HG03565 (cell line): ENCODE data around the gene ZMAT5.
A peak's percentile ranks its signal among the peaks of the same experiment; 100 is the strongest.

ENCODE experiments used
- ATAC-seq: cut with Tn5 transposase; IDR thresholded peaks from one replicate; pipeline ENCODE4 v1.9.1; 2021; ENCODE audit warnings: mild to moderate bottlenecking, moderate library complexity; ENCODE audit not compliant: unreplicated experiment

ZMAT5 gene

DNA sequence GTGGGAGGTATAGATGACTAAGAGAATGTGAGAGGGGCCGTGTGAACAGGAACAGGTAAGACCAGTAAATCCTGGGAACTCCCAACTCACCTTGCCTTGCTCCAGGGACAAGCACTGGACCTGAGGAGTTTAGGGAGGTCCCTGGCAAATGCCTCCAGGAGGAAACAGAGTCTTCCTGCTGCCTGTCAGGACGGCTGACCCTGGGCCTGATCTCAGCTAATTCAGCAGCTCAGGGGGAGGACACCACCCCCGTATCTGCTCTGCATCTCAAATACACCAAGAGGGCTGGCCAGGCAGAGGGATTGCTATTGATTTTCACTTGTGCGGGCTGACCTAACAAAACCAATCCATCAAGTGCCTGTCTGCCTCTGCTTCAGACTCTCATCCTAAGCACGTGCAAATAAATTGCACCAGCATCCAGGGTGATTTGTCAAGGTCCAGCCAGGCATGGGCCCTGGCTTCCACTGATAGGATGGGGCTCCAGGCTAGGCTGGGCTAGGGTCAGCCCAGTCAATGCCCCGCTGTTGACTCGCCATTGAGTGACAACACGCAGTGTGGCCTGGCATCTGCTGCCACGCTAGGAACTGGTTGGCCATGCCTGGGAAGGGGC, 20.7 kb upstream of the ZMAT5 start:
- ATAC-seq: no peak

GRCh38 chr22:29786031-29786430, 19.2 kb upstream of the ZMAT5 start:
- no peak for ATAC-seq

DNA sequence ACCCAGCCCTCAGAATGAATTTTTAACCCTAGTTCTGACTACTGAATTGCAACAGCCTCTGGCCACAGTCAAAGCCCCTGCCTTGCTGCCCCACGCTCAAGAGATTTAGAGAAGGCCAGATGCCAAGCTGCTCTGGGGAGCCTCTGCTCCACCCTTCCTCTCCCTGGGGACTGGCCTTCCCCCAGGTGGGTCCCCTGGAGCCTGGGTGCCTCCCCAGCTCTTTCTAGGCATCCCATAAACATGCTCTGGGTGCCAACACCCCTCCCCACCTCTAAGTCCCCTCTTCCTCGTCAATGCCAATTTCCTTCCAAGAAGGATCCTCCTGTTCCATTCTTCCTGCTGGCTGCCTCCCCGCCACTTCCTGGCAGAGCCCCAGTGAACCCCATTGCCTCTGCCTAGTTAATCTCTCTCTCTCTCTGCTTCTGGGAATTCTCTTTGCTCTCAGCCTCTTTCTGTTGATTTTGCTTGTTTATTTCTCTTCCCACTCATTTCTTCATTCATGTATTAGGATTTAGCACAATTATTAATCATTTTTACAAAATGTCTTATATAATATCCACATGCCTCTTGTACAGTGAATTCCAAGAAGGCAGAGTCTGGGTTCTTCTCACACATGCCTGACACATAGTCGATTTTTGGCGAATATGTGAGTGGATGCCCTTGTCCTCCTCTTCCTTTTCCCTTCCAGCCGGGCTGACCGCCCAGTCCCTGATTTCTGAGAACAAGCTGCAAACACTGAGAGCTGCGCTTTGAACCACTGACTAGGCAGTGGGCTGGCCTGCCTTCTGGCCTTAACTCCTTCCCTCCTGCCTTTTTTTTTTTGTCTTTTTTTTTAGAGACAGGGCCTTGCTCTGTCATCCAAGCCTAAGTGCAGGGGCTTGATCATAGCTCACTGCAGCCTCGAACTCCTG, 17.9 kb upstream of the ZMAT5 start:
- ATAC-seq: no peak

DNA sequence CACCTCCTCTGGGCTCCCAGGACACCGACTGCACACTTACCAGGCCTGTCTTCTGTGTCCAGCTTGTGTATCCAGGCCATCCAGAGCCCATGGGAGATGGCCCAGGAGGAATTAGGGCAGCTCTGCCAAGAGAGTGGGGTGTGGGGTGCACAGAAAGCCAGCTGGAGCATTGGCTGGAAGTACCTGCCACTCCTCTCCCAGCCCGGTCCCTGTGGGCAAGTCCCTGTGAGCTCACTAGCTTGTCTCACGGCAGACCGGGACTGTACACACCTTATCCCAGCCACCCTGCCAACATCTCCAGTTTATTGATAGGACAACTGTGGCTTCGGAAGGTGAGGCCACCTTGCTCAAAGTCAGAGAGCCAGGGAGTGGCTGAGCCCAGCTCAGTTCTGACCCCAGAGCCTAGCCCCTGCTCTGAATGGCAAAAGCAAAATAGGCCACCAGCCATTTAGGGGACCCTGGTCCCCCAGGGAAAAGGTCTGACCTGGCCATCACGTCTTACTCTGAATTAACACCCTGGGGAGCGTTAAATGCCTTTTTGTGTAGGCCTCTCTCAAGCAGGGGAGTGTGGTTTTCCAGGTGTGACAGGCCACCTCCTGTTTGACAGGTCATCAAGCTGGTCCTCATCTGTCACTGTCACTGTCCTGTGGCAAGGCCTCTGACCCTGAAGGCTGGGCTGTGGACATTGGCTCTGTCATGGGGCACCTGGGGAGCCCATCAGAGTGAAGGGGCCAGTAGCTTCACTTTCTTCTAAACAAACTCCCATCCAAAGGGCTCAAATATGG, 15.4 kb upstream of the ZMAT5 start:
- no peak for ATAC-seq

- ATAC-seq: no peak
These were observed 14.2 kb upstream of the ZMAT5 start for GRCh38 chr22:29780748-29781676.

- no peak for ATAC-seq
These were observed 13.4 kb upstream of the ZMAT5 start for GRCh38 chr22:29780220-29780619.

DNA sequence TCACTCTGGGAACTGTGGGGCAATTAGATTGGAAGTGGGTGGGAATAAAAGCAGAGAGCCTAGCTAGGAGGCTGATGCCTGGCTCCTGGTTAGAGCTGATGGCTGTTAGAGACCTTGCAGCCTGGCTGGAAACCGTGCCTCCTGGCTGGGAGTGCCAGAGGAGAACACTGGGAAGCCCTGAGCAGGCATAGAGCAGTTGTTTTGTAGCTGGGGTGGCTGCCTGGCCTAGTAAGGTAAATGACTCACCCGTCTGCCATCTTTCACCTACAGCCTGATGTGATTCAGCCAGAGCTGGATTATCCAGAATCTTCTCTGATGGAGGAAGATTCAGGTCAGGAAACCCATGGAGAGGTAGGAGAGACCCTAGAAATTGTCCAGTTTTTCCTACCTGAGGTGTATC, 6.4 kb upstream of the ZMAT5 start:
- no peak for ATAC-seq

DNA sequence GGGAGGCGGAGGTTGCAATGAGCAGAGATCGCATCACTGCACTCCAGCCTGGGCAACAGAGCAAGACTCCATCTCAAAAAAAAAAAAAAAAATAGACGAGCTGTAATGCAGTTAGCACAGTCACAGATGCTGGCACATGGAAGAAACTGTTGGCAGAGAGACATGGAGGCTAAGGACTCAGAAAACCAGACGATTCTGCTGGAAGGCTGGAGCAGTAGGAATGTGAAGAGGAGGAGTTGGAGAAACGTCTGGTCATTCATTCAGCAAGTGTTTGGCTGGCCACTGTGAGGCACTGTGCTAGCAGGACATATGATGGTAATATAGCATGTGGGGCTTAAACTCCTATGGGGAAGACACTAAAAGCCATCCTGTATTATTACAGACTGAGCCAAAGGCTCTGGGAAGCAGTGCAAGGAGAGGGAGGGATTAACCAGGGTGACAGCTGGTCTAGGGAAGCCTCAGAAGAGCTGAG, 5.4 kb upstream of the ZMAT5 start:
- no peak for ATAC-seq

GRCh38 chr22:29769723-29770321, 3.0 kb upstream of the ZMAT5 start:
- no peak for ATAC-seq

DNA sequence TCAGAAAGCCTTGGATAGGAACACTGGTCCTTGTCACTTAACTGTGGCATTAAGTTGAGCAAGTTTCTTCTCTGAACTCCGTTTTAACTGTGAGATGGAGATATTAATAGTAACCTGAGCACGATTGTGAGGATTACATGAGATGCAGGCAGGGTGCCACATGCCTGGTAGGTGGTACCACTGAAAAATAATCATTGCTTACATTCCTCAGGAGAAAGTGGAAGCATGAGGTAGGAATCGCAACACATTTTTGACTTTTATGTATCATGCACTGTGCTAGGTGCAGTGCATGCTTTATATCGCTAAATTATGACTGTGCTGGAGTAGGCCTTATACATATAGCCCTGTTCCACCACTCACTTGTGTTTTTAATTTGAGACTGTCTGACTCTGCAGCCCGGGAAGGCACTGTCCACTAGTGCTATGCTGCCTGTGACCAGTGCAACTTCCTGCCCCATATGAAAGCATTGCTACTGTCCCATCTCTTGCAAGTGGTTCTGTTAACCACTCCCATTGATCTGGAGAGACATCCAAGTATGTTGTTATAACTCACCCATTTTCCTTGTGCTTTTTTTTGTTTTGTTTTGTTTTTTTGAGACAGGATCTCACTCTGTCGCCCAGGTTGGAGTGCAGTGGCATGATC, 1.4 kb upstream of the ZMAT5 start:
- no peak for ATAC-seq

GRCh38 chr22:29767171-29768051, 604 bp upstream of the ZMAT5 start, which contains the start of gene UQCR10:
TSS of gene UQCR10 (plus strand) at chr22:29767369. CDS start at chr22:29767399, 30 bp downstream.
- peak; percentile 67 for ATAC-seq

GRCh38 chr22:29765905-29766631, 739 bp downstream of the ZMAT5 start:
- peak; percentile 2 for ATAC-seq

DNA sequence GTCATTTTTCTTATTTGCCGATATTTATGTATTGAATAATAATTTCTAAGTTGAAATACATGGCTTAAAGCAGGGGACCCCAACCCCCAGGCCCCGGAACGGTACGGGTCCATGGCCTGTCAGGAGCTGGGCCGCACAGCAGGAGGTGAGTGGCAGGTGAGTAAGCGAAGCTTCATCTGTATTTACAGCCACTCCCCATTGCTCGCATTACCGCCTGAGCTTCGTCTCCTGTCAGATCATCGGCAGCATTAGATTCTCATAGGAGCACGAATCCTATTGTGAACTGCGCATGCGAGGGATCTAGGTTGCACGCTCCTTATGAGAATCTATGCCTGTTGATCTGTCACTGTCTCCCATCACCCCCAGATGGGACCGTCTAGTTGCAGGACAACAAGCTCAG, 4.5 kb downstream of the ZMAT5 start:
- ATAC-seq: no peak

DNA sequence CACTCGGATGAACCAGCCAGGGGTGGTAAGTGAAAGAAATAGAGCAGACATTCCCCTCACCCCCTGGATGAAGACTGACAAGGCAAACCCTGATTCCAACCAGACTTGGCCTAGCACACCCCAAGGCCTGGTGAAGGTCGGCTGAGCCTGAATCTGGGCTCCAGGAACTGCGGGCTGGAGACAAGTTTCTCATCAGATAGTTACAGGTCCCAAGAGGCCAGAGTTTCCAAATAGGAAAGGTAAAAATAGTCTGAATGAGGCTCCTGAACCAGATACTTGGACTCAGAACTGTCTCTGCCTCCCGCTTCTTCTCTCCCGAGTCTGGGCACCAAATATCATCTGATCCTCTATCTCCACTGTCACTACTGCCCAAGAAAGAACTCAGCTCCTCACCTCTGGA, 7.8 kb downstream of the ZMAT5 start:
- no peak for ATAC-seq

GRCh38 chr22:29758068-29758622, 8.7 kb downstream of the ZMAT5 start:
- ATAC-seq: no peak

GRCh38 chr22:29757096-29757495, 9.7 kb downstream of the ZMAT5 start:
- no peak for ATAC-seq

DNA sequence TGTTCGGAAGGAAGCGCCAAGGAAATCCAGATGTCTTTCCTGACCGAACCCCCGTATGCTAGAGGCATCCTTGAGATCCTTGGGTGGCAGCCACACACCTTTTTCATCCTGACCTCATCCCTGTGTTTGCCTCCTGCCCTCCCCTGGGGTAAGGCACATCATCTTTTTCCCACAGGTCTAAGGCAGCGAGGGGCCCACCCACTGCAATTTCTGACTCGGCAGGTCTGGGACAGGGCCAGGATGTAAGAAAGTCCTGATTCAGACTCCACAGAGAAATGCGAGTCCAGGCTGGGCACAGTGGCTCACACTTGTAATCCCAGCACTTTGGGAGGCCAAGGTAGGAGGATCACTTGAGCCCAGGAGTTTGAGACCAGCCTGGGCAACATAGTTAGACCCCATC, 10.5 kb downstream of the ZMAT5 start:
- ATAC-seq: no peak
